ENCODE measurements around the gene STARD8.
"Not testable (repeated sequence)": the region's sequence is repeated elsewhere in the genome, so short reads cannot be mapped to it uniquely, and the experiment has no call there.

STARD8 gene

DNA sequence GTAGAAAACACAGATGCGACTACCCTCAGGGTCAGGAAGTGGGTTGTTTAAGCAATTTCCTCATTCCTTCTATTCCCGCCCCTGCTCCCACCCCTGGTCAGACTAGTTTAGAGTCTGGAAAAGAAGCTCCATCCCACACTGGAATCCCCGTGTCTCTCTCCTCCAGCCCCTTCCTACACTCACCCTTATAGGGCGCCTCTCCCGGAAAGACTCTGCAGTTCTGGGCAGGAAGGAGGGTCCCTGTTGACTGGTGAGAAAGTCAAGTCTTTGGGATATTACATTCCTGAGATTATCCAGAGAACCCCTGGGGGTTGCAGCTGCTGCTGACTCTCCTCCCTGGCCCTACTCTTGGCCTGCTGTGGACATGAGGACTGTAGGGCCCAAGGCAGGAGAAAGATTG lies 11.9 kb downstream of the STARD8 start:
- DNase-seq (ENCODE audit: low read depth in 2 of 2) = no peak

GRCh38 chrX:68659786-68660185 lies 12.3 kb downstream of the STARD8 start:
- DNase-seq (ENCODE audit: low read depth in 2 of 2) = no peak

GRCh38 chrX:68660746-68661145 lies 13.3 kb downstream of the STARD8 start:
- no peak for DNase-seq (ENCODE audit: low read depth in 2 of 2)

DNA sequence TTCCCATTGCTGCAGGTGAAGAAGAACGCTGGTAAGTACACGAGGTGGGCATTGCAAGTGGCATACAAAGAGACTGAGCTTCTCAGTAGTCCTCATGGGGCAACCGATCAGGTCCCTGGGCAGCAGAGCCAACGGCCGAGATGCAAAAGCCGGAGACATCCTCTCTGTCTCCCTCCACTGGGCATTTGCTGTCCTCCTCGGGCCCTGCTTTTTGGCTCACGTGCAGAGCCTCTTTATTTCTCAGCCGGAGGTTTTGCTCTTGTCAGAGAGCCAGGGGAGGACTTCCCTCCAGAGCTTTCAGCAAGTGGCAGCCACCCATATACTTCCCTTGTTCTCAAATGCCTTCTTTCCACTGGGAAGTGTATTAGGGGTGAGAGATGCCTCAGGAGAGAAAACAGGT lies 18.0 kb downstream of the STARD8 start:
- DNase-seq (ENCODE audit: low read depth in 2 of 2) = no peak

GRCh38 chrX:68666580-68666979 lies 19.1 kb downstream of the STARD8 start:
- DNase-seq (ENCODE audit: low read depth in 2 of 2) = no peak

GRCh38 chrX:68669094-68669860 lies 21.8 kb downstream of the STARD8 start:
- no peak for DNase-seq (ENCODE audit: low read depth in 2 of 2)

- DNase-seq (ENCODE audit: low read depth in 2 of 2) = no peak
Observed at GRCh38 chrX:68669871-68670270, 22.4 kb downstream of the STARD8 start.

- DNase-seq (ENCODE audit: low read depth in 2 of 2) = no peak
Observed at GRCh38 chrX:68671221-68671620, 23.8 kb downstream of the STARD8 start.

- DNase-seq (ENCODE audit: low read depth in 2 of 2) = no peak
Observed at GRCh38 chrX:68672581-68673318, 25.3 kb downstream of the STARD8 start.

DNA sequence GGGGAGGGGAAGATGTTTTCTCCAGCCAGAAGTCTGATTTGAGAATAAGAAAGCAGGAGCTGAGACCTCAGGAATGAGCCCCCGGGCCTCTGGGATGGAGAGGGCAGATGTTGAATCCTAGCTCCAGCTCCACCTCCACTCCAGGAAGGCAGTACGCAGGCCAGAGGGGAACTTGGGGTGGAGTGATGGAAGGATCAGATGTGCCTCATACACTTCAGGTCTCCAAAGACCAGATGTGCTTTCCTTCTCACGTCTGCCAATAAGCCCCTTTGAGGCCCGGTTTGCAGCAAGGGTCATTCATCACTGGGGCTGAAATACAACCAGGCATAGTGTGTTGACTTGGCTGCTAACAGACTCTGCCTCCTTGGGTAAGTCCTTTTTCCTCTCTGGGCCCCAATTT lies 28.1 kb downstream of the STARD8 start:
- no peak for DNase-seq (ENCODE audit: low read depth in 2 of 2)

DNA sequence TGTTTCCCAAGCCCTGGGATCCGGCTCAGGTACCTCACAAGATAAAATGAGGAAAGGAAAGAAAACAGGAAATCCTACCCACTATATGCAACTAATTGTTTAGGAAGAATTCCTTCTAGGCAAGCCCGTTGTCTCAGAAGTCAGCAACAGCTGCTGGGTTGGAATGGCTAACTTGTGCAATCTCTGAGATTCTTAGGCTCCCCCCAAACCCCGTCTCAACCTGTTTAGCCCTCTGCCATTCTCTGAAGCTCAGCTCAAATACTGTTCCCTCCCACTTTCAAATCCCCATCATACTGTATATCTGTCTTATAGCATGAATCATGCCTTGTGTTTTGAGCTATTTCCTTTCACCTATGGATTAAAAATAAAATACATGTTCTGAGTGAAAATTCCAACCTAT lies 28.9 kb downstream of the STARD8 start:
- no peak for DNase-seq (ENCODE audit: low read depth in 2 of 2)

- DNase-seq (ENCODE audit: low read depth in 2 of 2) = no peak
Observed at GRCh38 chrX:68677998-68678397, 30.5 kb downstream of the STARD8 start.

GRCh38 chrX:68681443-68681941 lies 34.0 kb downstream of the STARD8 start:
- no peak for DNase-seq (ENCODE audit: low read depth in 2 of 2)

DNA sequence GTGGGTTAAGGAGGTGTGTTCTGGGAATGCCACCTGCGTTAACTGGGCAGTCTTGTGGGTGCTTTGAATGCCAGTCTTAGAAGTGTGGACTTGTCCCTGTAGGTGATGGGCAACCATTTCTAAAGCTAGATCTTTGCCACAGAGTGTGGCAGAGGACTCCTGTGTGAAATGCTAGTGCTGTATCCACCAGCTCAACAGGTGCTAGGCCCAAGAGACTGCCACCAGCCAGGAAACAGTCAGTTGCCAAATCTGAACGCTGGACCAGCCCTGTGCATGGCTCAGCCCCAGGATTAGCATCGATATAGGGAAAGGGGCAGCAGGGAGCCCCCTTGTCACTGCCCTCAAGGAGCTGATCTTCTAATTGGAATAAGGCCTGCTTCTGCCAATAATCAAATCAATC lies 35.3 kb downstream of the STARD8 start:
- no peak for DNase-seq (ENCODE audit: low read depth in 2 of 2)

DNA sequence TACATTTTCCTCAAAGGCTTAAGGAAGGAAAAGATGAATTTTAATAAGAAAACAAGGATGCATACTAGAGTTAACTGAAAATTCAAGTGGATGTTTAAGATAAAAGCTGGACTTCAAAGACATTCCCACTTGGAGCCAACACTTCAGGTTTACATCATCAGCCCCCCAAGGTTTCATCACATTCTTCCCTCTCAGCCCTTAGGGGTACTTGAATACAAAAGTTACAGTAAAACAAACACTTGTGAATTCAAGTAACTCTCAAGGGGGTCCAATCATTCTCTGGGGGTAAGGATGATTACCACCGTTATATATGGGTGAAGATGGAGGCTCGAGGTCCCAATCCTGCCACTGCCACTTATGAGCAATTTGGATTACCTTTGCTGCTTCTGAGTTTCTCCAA lies 36.1 kb downstream of the STARD8 start:
- DNase-seq (ENCODE audit: low read depth in 2 of 2) = no peak

DNA sequence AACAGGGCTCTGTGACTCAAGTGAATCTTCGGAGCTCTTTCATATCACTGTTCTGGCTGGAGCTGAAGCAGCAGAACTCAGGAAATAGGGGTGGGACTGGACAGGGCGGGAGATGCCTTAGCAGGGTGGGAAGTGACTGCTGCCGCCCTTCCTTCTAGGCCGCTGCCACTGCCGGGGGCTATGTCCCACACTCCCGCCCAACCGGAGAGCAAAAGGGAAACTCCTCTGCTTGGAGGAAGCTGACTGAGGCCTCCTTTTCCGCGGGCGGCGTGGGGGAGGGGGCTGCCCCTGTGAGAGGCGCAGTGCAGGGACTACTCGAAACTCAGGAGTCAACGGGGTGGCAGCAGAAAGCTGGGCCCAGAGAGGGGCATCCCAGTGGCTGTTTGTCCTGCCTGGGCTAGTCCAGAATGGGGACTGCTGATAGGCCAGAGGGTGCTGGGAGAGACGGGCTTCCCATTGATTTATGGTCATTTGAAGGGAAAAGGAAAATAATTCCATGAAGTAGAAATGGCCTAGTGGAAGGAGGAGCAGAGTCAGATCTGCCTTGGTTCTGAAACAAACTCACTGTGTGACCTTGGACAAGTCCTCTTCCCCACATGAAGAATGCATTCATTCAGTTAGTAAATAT lies 36.9 kb downstream of the STARD8 start:
- no peak for DNase-seq (ENCODE audit: low read depth in 2 of 2)

DNA sequence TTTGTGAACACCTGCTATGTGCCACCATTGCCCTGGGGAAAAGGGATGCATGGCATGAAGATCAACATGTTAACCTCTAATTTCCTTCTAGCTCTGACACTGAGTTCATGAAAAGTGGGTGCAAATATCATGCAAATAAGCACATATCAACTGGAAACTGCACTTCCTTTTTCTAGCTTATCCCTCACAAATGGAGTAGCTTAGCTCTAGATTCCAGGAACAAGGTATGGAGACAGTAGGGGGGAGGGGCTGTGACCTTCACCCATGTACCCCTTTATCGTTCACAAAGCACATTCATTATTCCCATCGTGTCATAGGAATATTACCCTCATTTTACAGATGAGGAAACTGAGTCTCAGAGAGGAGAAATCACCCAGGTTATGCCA lies 37.4 kb downstream of the STARD8 start:
- DNase-seq (ENCODE audit: low read depth in 2 of 2) = no peak

DNA sequence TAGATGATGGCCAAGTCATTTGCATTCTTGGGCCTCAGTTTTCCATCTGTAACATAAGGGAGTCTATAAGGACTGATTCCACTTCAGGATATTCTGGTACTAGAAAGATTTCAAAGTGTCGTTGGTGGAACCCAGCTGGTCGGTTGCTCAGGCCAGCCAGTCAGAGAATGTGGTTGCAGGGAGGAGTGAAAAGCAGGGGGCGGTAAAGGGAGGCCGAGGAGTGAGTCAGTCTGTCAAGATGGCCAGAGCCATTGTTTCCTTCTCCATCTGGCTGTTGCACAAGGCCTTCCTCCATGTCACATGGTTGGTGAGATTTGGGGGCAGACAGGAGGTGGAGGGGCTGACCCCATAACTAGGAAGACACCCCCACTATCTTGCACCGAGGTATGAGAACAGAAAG lies 38.2 kb downstream of the STARD8 start:
- no peak for DNase-seq (ENCODE audit: low read depth in 2 of 2)

- DNase-seq (ENCODE audit: low read depth in 2 of 2) = no peak
Observed at GRCh38 chrX:68686097-68686977, 38.9 kb downstream of the STARD8 start.

GRCh38 chrX:68688931-68689330 lies 41.5 kb downstream of the STARD8 start:
- DNase-seq (ENCODE audit: low read depth in 2 of 2) = not testable (repeated sequence)

DNA sequence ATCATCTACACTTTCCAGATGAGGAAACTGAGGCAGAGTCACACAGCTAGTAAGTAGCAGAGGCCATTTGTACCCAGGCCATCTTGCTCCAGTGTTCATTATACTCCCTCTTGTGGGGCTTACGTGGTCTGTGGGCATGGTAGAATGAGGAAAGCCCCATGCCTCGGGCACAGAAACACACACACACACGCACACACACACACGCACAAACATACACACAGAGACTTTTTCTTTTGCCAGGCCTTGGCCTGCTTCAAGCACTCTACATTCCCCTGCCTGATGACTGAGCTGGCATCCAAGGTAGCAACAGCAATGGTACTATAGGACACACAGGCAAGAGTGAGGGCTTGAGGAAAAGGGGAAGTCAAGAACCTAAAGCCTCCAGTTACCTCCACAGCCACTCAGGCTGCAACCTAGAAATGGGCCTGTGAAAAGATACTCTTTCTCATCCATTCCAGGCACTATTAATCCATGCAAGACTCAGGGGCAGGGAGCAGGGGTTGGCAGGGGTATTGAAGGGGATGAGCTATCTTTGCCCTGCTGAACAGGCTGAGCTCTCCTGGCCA lies 43.6 kb downstream of the STARD8 start:
- DNase-seq (ENCODE audit: low read depth in 2 of 2) = no peak

Data from fibroblast of skin of left biceps (primary cell).